Bronchial epithelial cell (primary cell): ENCODE results near the gene IL26. TPM values are rescaled to one million over a fixed set of nuclear protein-coding genes. Genes with fewer than 3 reads are reported as not detected.

ENCODE experiments used
- DNase-seq: peaks from one replicate; pipeline ENCODE4 v3.0.0-alpha.2; 2010; ENCODE audit warnings: low read depth
- FAIRE-seq: peaks from 2 replicates; lab custom pipeline; 2011; peaks lifted over from hg19 to GRCh38; lab: Jason Lieb, UNC
- H3K27me3 ChIP-seq: 2 replicates; pipeline ENCODE4 v1.5.1; 2011; ENCODE audit warnings: low read length; ENCODE audit not compliant: control insufficient read depth, insufficient read depth
- H3K36me3 ChIP-seq: 2 replicates; pipeline ENCODE4 v1.5.1; 2011; ENCODE audit warnings: low read length; ENCODE audit not compliant: control insufficient read depth, insufficient read depth
- H3K4me3 ChIP-seq: 2 replicates; pipeline ENCODE4 v1.5.1; 2011; ENCODE audit warnings: mild to moderate bottlenecking, low read depth, low read length, control low read depth
- total RNA-seq: library from RNA; depleted of rRNA; stranded (reverse); fragments of >200 nt; gene quantifications from 2 replicates; pipeline ENCODE4 v1.2.1, GENCODE V29; 2014
- TF ChIP-seq, protein P1 (sequence below): IDR thresholded peaks from 2 replicates; pipeline ENCODE4 v1.5.1; 2011; ENCODE audit warnings: mild to moderate bottlenecking, moderate library complexity, low read length, control low read depth, inconsistent platforms; ENCODE audit not compliant: insufficient read depth, severe bottlenecking

The IL26 gene
- total RNA-seq, 1 donor from 2014 or later: not detected

DNA sequence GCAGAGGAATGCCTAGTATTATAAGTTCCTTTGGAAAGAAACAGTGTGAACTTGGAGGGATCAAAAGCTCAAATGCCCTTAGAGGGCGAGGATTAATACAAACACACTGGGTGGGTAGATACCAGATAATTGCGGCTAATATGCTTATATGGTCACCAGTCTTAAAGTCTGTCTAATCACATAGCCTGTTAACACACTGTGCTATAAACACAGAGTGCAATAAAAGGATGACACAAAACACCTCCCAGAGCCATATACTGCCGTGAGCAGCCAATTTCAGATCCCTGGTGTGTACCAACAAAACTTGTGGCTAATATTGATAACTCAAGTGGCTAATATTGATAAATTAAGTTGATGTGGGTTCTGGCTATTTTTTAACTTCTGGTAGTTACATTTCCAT lies 1.7 kb upstream of the IL26 start:
- TF ChIP-seq, protein P1, sequence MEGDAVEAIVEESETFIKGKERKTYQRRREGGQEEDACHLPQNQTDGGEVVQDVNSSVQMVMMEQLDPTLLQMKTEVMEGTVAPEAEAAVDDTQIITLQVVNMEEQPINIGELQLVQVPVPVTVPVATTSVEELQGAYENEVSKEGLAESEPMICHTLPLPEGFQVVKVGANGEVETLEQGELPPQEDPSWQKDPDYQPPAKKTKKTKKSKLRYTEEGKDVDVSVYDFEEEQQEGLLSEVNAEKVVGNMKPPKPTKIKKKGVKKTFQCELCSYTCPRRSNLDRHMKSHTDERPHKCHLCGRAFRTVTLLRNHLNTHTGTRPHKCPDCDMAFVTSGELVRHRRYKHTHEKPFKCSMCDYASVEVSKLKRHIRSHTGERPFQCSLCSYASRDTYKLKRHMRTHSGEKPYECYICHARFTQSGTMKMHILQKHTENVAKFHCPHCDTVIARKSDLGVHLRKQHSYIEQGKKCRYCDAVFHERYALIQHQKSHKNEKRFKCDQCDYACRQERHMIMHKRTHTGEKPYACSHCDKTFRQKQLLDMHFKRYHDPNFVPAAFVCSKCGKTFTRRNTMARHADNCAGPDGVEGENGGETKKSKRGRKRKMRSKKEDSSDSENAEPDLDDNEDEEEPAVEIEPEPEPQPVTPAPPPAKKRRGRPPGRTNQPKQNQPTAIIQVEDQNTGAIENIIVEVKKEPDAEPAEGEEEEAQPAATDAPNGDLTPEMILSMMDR: no peak
- no peaks in the 10 kb centered on the region for H3K36me3 ChIP-seq
- FAIRE-seq: no peak

DNA sequence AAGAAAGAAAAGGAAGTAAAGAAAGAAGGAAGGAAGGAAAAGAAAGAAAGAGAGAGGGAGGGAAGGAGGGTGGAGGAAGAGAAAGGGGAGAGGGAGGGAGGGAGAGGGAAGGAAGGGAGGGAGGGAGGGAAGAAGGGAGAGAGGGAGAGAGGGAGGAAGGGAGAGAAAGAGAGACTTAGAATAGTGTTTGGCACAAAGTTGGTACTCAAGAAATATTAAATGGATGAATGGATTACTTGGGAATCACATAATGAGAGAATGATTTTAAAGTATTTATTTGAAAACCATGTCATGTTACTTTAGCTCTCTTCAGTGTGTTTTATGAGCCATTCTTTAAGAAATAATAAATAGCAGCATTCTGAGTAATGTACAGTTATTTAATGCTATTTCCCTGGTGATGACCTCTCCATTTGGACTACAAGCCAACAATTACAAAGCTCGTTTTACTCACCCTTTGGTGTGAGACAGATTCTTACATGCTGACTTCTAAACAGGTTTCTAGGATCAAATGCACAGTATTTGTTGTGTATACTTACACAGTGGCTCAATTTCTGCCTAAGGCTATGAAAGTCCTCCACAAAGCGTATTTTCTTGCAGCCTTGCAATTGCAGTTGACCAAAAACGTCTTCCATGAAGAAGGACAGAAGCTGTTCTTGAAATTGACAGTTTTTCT lies 861 bp downstream of the IL26 start:
- H3K27me3 ChIP-seq: no peaks in the 10 kb centered on the region
- FAIRE-seq (no peak), DNase-seq (peak; percentile 87)
- no peaks in the 10 kb centered on the region for H3K36me3 ChIP-seq
- H3K4me3 ChIP-seq: no peak overlapping the region
- TF ChIP-seq, protein P1: no peak

More for the DNA sequence above, 1.7 kb upstream of the IL26 start:
- H3K27me3 ChIP-seq: no peaks in the 10 kb centered on the region
- H3K4me3 ChIP-seq: no peak overlapping the region
- no peak for DNase-seq

DNA sequence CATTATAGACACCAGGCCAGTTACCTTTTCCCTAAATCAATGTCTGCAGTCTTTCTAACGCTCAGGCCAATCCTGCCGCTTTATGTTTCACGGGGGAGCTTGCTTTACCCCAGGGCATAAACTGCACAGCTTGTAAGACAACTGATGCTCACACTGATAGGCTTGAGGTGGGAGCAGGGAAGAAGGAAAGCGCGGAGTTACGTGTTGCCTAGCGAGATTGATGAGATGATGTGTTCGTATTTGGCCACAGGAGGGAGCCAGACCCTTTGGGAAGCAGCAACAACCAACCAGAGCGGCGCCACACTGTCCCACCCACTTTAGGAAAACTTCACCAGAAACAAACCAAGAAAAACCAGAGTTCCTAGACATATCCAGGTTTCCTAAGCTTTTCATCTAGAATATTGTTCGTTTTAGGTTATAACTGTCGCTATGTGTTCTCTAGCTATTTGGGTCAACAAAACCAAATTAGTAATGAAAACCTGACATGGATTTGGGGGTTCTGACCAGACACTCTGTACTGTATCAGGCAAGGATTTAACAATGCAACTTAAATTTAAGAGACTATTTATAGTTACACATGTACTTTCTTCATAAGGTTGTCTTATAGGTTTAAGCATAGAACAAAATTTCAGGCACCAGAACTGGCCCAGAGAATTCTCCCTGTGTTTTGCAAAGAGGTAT lies 2.4 kb downstream of the IL26 start:
- H3K4me3 ChIP-seq: no peak overlapping the region
- FAIRE-seq (peak; percentile 93), DNase-seq (peak; percentile 80)
- no peaks in the 10 kb centered on the region for H3K36me3 ChIP-seq
- no peaks in the 10 kb centered on the region for H3K27me3 ChIP-seq
- TF ChIP-seq, protein P1: peak; percentile 90

DNA sequence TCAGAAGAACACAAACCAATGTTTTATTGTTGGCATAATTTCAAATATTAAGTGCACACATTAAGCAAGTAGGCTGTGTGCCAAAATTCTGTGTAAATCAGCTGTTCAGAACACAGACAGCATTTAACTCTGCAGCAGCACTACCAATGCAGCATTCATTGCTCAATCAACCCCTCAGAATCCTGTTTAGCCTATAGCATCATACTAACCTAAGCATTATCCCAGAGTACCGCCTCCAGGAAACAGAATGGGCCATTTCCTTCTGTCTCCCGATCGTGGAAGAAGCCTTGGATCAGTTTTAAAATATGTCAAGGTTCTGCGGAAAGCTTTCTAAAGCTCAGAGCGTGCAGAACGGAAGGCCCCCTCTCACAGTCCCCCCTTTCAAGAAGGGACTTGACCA lies 3.3 kb downstream of the IL26 start:
- no peaks in the 10 kb centered on the region for H3K27me3 ChIP-seq
- TF ChIP-seq, protein P1: no peak
- no peaks in the 10 kb centered on the region for H3K36me3 ChIP-seq
- no peak for FAIRE-seq
- no peak overlapping the region for H3K4me3 ChIP-seq
- DNase-seq: peak; percentile 33

DNA sequence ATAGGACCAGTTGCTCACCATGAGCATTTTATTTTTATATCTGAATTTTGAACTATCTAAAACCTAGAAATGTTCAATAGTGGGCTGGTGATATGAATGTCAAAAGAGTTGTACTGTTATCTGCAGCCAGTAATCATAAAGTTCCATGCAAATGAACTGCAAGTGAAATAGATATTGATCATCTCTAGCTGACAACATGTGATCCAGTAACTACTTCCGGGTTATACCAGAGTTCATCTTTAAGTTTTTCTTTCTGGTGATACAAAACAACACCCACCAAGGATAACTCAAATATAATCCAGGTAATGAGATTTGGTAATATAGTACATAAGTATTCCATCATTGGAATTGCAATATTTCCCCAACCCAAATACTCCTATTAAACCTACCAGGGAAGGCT lies 4.1 kb downstream of the IL26 start:
- no peaks in the 10 kb centered on the region for H3K27me3 ChIP-seq
- H3K4me3 ChIP-seq: no peak overlapping the region
- H3K36me3 ChIP-seq: no peaks in the 10 kb centered on the region
- FAIRE-seq (no peak), DNase-seq (no peak)
- TF ChIP-seq, protein P1: no peak
